ENCODE measurements around the gene UBAC1.

GRCh38 chr9:135976531-135976930 is 15.4 kb upstream of the UBAC1 start:
- TF ChIP-seq, protein P1, sequence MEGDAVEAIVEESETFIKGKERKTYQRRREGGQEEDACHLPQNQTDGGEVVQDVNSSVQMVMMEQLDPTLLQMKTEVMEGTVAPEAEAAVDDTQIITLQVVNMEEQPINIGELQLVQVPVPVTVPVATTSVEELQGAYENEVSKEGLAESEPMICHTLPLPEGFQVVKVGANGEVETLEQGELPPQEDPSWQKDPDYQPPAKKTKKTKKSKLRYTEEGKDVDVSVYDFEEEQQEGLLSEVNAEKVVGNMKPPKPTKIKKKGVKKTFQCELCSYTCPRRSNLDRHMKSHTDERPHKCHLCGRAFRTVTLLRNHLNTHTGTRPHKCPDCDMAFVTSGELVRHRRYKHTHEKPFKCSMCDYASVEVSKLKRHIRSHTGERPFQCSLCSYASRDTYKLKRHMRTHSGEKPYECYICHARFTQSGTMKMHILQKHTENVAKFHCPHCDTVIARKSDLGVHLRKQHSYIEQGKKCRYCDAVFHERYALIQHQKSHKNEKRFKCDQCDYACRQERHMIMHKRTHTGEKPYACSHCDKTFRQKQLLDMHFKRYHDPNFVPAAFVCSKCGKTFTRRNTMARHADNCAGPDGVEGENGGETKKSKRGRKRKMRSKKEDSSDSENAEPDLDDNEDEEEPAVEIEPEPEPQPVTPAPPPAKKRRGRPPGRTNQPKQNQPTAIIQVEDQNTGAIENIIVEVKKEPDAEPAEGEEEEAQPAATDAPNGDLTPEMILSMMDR (conservative IDR thresholded peaks at IDR 0.05; ENCODE audit: low read depth, low read length): no peak
- no peak for TF ChIP-seq EZH2 (IDR thresholded peaks at IDR 0.05; ENCODE audit: borderline replicate concordance, low read depth, low read length, poor library complexity, severe bottlenecking)
